Fibroblast of gingiva (primary cell): Measurements from ENCODE around the gene AQP11.

Experiments used
- DNase-seq: peaks from one replicate; pipeline ENCODE4 v3.0.0-alpha.2; 2011; ENCODE audit warnings: low read depth

AQP11 gene

DNA sequence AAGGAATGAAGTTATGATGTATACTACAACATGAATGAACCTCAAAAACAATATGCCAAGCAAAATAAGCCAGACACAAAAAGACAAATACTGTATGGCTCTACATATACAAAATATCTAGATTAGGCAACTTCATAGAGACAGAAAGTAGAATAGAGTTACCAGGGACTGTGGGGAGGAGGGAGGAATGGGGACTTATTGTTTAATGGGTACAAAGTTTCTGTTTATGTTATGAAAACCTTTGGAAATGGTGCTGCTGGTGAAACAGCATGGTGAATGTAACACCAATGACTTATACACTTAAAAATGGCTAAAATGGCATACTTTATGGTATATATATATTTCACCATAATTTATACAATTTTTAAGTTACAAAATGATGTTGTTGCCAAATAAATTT, 4.1 kb downstream of the AQP11 start:
- peak; percentile 9 for DNase-seq

- DNase-seq: peak; percentile 89
Measured at GRCh38 chr11:77596626-77597025, 6.9 kb downstream of the AQP11 start.

GRCh38 chr11:77598195-77598594, 8.4 kb downstream of the AQP11 start:
- DNase-seq: no peak

GRCh38 chr11:77602381-77603088, 12.8 kb downstream of the AQP11 start:
- DNase-seq: peak; percentile 83

- DNase-seq: no peak
Measured at GRCh38 chr11:77604281-77604680, 14.5 kb downstream of the AQP11 start.

- DNase-seq: no peak
Measured at GRCh38 chr11:77609234-77609633, 19.5 kb downstream of the AQP11 start.

- DNase-seq: peak; percentile 51
Measured at GRCh38 chr11:77611921-77612320, 22.2 kb downstream of the AQP11 start.

- peak; percentile 40 for DNase-seq
Measured at GRCh38 chr11:77617892-77618291, 28.1 kb downstream of the AQP11 start.

- peak; percentile 28 for DNase-seq
Measured at GRCh38 chr11:77619576-77620198, 29.9 kb downstream of the AQP11 start.

DNA sequence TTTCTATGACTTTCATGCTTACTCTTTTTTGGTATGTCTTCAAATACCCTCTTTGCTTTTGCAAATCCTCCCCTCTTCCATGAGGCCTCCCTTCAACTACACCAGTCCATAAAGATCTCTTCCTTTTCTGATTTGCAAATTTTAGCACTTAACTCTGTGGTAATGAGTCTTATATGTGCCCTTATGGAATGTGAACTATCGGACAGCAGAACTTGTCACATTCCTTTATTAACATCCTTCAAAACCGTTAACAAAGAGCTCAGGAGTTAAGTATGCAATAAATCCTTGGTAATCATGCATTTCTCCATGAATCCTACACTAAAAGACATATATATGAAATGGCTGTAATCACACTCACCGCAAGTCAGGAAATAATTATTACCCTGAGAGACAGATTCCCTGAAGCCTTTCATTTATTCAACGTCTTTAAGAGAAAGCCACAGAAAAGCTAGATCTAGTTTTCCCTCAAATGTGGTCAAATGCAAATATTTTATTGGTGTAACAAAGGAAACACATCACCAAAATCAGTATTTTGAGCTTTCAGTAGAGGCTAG, 40.5 kb downstream of the AQP11 start:
- DNase-seq: no peak

GRCh38 chr11:77633926-77634325, 44.2 kb downstream of the AQP11 start:
- DNase-seq: peak; percentile 57

GRCh38 chr11:77636731-77637344, 47.1 kb downstream of the AQP11 start:
- DNase-seq: no peak

- DNase-seq: peak; percentile 90
Measured at GRCh38 chr11:77637345-77638165, 47.8 kb downstream of the AQP11 start, which contains the start of gene CLNS1A. TSS of gene CLNS1A (minus strand) at chr11:77637794. CDS start at chr11:77637714, 80 bp downstream.

DNA sequence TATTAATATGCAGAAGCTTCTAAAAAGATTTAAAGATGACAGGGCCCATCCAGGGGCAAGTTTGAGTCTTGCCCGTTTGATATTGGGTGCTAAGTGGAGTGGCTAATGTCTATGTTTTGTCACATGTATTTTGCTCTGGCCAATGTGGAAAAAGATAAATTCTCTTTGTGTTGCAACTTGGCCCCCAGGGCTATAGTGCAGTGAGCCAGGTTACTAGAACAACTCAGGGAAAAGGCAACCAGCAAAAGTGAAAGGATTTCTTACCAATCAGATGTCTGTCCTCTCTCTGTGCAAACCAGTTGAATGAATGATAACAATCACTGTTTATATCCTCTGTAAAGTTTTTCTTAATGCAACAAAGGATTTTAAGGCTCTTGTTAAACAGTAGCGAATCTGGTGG, 52.5 kb downstream of the AQP11 start:
- DNase-seq: no peak

- no peak for DNase-seq
Measured at GRCh38 chr11:77644887-77645286, 55.1 kb downstream of the AQP11 start.

DNA sequence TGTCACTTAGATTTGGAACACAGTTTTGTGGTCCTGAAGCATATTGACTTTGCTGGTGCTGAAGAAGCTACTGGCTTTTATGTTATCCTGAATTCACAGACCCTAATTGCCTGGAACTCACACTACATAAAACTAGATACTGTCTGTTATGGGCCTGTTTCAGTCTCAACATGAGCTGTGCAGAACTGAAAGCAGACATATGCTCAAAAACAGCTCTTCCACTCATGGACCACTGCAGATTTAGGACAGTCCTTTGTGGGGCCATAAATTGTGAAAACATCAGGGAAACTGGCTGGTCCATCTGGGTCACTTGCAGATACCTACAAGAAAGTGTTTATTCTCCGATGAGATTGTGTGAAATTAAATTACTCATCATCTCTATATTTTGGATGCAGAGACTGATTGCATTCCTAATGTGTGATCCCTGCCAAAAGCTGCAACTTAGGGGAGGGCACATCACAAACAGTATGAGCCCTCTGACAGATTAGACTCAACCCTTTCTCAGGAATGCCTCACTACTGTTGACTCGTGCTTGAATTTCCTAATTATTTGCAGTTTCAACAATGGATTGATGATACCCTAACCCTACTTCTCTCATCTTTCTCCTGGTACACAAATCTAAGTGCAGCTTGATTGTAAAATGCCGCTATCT, 58.0 kb downstream of the AQP11 start:
- no peak for DNase-seq

GRCh38 chr11:77650123-77650522, 60.4 kb downstream of the AQP11 start:
- DNase-seq: no peak

DNA sequence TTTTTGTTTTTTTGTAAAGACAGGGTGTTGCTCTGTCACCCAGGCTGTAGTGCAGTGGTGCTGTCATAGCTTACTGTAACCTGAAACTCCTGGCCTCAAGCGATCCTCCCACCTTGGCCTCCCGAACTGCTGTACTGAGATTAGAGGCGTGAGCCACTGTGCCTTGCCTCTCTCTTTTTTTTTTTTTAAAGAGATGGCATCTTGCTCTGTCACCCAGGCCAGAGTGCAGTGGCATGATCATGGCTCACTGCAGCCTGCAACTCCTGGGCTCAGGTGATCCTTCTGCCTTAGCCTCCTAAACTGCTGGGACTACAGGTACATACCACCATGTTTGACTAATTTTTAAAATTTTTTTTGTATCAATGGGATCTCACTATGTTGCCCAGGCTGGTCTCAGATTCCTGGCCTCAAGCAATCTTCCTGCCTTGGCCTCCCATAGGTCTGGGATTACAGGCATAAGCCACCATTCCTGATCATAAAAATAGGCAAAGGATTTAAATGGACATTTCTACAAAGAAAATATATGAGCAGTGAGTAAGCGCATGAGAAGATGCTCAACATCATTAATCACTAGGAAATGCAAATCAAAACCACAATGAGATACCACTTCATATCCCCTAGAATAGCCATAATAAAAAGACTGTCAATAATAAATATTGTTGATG, 65.1 kb downstream of the AQP11 start:
- DNase-seq: no peak

- DNase-seq: no peak
Measured at GRCh38 chr11:77656362-77656761, 66.6 kb downstream of the AQP11 start.

DNA sequence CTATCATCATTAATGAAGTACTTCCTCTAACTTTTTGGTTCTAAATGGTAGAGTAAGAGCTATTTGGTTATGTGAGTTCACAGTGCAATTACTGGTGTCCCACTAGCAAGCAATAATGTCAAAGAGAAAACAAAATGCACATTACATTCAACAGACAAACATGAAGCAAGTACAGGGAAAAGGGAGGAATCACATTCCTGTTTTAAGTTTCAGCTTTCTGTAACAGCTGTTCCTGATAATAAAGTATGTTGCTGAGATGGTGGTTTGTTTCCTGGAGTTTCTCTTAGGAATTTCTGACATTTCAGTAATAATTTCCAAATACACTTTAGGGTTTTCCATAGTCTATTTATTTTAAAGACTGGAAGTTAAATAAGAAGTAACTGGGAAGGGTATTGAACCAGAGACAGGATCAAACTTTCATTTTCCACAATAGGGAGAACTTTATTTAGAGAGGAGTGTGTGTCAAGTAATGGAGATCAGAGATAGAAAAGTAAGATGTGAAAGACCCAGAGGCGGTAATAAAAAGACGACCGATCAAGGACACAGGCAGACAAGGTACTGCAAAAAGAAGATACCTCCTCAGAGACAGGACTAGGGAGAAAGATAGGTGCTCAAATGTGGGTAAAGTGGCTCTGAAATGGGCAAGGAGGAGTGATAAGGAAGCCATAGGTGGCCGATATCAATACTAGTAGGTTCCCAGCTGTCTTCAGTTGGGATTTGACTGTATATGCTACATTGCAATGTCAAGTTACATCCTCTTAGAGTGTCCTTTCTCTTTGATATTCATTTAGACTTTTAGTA, 68.7 kb downstream of the AQP11 start:
- peak; percentile 82 for DNase-seq
